ENCODE data around the gene MRPS34. TPM values are rescaled to one million over a fixed set of nuclear protein-coding genes. Genes with fewer than 3 reads are reported as not detected.
"Not testable (repeated sequence)": the region's sequence is repeated elsewhere in the genome, so short reads cannot be mapped to it uniquely, and the experiment has no call there.

Gene MRPS34
- total RNA-seq, 1 experiment from 2014 or later = 324 TPM

DNA sequence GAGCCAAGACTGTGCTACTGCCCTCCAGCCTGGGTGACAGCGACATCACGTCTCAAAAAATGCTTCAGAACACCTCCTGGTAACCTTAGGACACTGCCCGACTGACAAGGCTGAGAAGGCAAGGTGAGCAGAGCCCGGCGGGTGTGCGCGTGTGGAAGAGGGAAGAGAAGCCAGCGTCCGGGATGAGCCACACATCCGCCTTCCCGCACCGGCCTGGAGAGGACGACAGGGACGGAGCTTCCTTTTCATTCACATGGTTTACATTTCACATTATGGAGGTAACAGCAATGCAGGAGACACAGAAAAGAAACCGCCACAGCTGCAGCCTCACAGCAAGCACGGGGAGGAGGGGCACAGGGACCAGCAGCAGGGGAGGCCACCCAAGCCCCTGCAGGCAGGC lies 37.2 kb upstream of the MRPS34 start:
- H3K36me3 ChIP-seq (replicated peaks; ENCODE audit: control insufficient read depth, insufficient read depth, low read length) = no peaks in the 10 kb centered on the region; the same call in none of the 2 replicates
- no peaks in the 10 kb centered on the region for H3K27me3 ChIP-seq (ENCODE audit: control insufficient read depth, insufficient read depth, low read length)
- DNase-seq = no peak
- H3K4me3 ChIP-seq (ENCODE audit: insufficient read depth, low read depth, low read length) = no peak overlapping the region

DNA sequence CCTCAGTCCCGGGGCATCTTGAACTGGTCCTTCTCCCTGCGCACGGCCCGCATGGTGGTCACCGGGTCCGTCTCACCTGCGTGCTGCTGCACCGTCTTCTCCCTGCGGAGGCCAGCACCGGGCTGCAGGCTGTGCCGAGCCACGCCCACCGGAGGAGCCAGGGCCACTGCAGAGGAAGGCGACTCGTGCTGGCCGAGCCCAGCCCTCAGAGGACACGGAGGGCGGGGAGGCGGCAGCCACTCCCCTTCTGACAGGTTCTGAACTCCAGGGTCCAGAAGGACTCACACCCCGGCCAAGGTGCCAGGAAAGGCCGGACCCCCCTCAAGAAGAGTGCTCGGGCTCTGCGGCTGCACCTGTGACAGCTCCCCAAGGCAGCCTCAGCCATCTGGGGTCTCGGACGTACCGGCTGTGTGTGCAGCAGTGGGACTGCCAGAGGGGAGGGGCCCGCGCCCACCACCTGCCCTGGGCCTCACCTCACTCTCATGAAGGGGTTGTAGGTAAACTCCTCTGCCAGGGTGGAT lies 36.4 kb upstream of the MRPS34 start:
- DNase-seq = peak; percentile 92
- Histone ChIP-seq H3K4me3 (ENCODE audit: insufficient read depth, low read depth, low read length) (no peak overlapping the region), H3K27me3 (ENCODE audit: control insufficient read depth, insufficient read depth, low read length) (no peaks in the 10 kb centered on the region), H3K36me3 (replicated peaks; ENCODE audit: control insufficient read depth, insufficient read depth, low read length) (no peaks in the 10 kb centered on the region; the same call in none of the 2 replicates)

DNA sequence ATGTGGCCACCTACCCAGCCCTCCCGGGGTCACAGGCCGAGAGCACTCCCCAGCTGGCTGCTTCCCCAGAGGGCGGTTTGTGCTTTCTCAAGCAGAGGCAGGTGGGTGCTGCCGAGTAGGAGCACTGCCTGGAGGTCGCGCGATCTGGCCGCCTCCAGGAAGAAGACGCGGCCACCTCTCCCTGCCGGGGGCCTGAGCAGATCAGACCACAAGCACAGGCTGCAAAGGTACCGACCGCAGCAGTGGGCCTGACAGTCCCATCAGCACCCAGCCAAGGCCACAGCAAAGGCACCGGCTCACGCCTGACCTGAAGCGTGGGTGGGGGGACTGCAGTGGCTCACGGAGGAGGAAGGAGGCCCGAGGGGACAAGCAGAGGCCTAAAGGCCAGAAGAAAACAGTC lies 35.8 kb upstream of the MRPS34 start:
- no peak for DNase-seq
- Histone ChIP-seq H3K4me3 (ENCODE audit: insufficient read depth, low read depth, low read length) (no peak overlapping the region), H3K27me3 (ENCODE audit: control insufficient read depth, insufficient read depth, low read length) (no peaks in the 10 kb centered on the region), H3K36me3 (replicated peaks; ENCODE audit: control insufficient read depth, insufficient read depth, low read length) (no peaks in the 10 kb centered on the region; the same call in none of the 2 replicates)

DNA sequence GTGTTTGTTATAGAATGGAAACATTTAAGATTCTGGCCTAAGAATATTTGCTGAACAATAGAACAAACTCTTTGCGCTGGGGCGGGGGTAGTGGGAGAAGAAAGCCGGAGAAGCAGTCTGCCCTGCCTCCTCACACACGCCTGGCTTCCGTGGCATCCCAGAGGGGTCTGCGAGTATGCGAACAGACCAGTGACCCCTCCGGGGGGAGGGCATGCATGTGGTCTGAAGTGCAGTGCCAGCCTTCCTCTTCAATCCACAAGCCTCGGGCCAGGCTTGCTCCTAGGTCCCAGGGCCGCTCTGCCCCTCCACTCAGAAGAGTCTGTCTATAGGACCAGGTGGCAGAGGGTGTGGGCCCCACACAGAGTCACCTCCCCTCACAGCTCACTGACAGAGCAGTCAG lies 34.7 kb upstream of the MRPS34 start:
- no peaks in the 10 kb centered on the region for H3K27me3 ChIP-seq (ENCODE audit: control insufficient read depth, insufficient read depth, low read length)
- H3K4me3 ChIP-seq (ENCODE audit: insufficient read depth, low read depth, low read length) = no peak overlapping the region
- DNase-seq = no peak
- no peaks in the 10 kb centered on the region; the same call in none of the 2 replicates for H3K36me3 ChIP-seq (replicated peaks; ENCODE audit: control insufficient read depth, insufficient read depth, low read length)

DNA sequence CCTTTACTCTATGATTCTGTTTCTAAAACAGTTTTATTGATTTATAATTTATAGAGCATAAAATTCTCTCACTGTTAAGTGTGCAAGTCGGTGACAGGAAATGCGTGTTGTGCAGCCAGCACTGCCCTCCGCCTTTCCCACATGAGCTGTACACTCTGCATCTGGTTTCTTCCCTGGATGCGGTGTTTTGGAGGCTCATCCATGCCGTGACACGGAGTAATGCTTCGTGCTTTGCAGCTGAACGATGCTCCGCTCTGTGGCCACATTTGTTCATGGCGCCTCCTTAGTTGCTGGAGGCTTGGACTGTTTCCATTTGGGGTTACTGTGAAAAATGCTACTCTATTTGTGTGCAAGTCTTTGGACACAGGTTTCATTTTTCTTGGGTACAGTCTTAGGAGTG lies 27.8 kb upstream of the MRPS34 start:
- no peak for DNase-seq
- no peak overlapping the region for H3K4me3 ChIP-seq (ENCODE audit: insufficient read depth, low read depth, low read length)
- H3K36me3 ChIP-seq (replicated peaks; ENCODE audit: control insufficient read depth, insufficient read depth, low read length) = no peaks in the 10 kb centered on the region
- no peaks in the 10 kb centered on the region for H3K27me3 ChIP-seq (ENCODE audit: control insufficient read depth, insufficient read depth, low read length)

DNA sequence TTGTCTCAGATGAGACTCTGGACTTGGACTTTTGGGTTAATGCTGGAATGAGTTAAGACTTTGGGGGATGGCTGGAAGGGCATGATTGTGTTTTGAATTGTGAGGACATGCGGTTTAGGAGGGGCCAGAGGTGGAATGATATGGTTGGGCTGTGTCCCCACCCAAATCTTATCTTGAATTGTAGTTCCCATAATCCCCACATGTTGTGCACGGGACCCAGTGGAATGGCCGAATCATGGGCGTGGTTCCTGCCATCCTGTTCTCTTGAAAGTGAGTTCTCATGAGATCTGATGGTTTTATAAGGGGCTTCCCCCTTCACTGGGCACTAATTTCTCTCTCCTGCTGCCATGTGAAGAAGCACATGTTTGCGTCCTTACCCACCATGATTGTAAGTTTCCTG lies 26.3 kb upstream of the MRPS34 start:
- DNase-seq; H3K27me3 ChIP-seq (ENCODE audit: control insufficient read depth, insufficient read depth, low read length); H3K4me3 ChIP-seq (ENCODE audit: insufficient read depth, low read depth, low read length); H3K36me3 ChIP-seq (replicated peaks; ENCODE audit: control insufficient read depth, insufficient read depth, low read length): not testable (repeated sequence)

DNA sequence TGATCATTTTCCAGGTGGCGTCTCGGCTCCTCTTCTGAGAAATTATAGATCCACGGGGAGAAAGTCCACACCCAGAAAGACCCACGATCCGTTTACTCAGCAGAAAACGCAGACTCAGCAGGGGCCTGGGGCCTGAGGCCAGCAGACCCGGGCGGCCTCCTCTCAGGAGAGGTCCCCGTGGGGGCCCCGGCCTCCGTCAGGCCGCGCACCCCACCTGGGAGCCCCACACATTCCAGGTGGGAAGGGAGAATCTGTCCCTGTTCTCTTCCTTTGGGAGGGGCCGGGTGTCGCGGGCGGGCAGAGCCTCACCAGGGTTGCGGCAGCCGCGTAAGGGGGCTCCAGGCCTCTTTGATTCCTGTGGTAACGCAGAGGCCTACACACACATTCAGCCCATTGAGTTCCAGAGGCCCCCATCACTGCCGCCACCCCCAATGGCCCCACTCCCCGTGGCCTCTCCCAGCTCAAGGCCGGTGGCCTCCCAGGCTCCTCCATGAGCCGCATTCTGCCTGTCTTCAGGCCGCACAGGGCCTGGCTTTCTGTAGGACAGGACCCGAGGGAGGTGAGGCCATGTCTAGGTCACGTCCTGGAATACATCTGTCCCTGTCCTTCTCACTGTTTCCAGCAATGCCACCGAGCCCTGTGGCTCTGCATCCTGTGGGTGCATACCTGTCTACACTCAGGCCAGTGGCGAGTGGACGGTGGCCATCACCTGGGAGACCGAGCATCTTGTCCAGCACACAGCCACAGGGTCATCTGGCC lies 22.2 kb upstream of the MRPS34 start:
- H3K27me3 ChIP-seq (ENCODE audit: control insufficient read depth, insufficient read depth, low read length) = no peaks in the 10 kb centered on the region
- no peak overlapping the region for H3K4me3 ChIP-seq (ENCODE audit: insufficient read depth, low read depth, low read length)
- DNase-seq = peak; percentile 56
- no peaks in the 10 kb centered on the region for H3K36me3 ChIP-seq (replicated peaks; ENCODE audit: control insufficient read depth, insufficient read depth, low read length)

DNA sequence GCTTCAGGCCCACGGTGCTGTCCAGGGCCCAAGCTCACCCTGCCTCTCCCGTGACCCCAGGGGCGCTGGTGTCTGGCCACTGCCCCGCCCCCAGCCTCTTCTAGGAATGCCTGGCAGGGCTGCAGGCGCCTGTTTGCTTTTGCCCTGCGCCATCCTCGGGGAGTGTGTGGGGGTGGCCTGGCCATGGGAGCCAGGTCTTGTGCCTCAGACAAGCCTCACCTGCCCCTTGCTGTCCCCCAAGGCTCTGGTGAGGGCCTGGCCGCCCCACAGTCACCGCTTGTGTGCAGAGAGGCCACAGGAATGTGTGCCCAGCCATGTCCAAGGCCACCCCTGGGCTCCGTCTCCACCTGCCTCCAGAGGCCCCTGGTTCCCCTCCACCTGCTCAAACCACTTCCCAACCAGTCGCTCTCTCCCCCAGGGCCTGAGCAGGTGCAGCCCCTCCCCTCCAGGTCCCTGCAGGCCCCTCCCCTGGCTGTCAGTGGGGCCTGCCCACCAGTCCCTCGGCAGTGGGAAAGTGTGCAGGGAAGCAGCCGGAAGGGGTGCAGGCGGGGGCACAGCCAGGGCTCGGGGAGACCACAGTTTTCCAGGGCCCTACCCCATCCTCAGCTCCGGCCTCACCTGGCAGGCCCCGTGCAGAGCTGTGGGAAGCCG lies 21.4 kb upstream of the MRPS34 start:
- no peaks in the 10 kb centered on the region for H3K27me3 ChIP-seq (ENCODE audit: control insufficient read depth, insufficient read depth, low read length)

DNA sequence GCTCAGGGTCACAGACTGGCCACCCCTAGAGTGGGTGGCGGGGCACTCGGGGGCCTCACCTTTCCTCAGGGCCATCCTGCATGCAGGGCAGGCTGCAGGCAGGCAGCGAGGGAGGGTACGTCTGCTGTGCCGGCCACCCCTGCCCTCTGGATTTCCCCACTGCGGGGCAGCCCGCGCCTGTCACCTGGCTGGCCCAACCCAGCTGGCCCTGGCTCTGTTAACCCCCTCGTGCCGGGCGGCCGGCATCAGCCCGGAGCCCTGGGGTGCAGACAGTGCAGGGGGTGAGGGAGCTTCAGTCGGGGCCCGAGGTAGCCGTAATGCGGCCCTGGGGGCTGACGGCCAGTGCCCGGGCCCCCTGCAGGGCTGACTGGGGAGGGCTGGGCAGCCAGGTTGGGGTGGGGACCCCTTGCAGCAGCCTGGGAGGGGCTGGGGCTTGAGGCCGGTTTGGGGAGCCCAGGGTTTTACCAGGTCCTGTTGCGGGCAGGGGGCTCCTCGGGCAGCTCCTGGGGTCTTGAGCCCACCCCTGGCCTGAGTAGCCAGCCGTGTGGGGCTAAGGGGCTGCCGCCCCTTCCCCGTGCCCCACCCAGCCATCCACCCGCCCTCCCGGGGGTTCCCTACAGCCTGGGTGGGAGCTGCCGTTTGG lies 20.8 kb upstream of the MRPS34 start, which contains the start of gene IGFALS:
Gene IGFALS (minus strand): TSS at position 128 of the 643 bp plus-strand sequence. CDS start 53 bp downstream, at position 75.
- H3K27me3 ChIP-seq (ENCODE audit: control insufficient read depth, insufficient read depth, low read length) = no peaks in the 10 kb centered on the region
- DNase-seq = peak; percentile 73
- H3K36me3 ChIP-seq (replicated peaks; ENCODE audit: control insufficient read depth, insufficient read depth, low read length) = no peaks in the 10 kb centered on the region; the same call in 1 of the 2 replicates
- no peak within 1 kb of the TSS for H3K4me3 ChIP-seq (ENCODE audit: insufficient read depth, low read depth, low read length)

More for the DNA sequence above, 21.4 kb upstream of the MRPS34 start:
- peak; percentile 74 for DNase-seq
- Histone ChIP-seq H3K36me3 (replicated peaks; ENCODE audit: control insufficient read depth, insufficient read depth, low read length) (no peaks in the 10 kb centered on the region), H3K4me3 (ENCODE audit: insufficient read depth, low read depth, low read length) (no peak overlapping the region)

- Histone ChIP-seq H3K4me3 (ENCODE audit: insufficient read depth, low read depth, low read length) (no peak overlapping the region), H3K27me3 (ENCODE audit: control insufficient read depth, insufficient read depth, low read length) (no peaks in the 10 kb centered on the region), H3K36me3 (replicated peaks; ENCODE audit: control insufficient read depth, insufficient read depth, low read length) (no peaks in the 10 kb centered on the region; the same call in 1 of the 2 replicates)
- DNase-seq = peak; percentile 58
These were observed 20.1 kb upstream of the MRPS34 start for GRCh38 chr16:1792836-1793577.

GRCh38 chr16:1791943-1792812 lies 19.2 kb upstream of the MRPS34 start:
- Histone ChIP-seq H3K36me3 (replicated peaks; ENCODE audit: control insufficient read depth, insufficient read depth, low read length) (no peaks in the 10 kb centered on the region; the same call in 1 of the 2 replicates), H3K27me3 (ENCODE audit: control insufficient read depth, insufficient read depth, low read length) (no peaks in the 10 kb centered on the region), H3K4me3 (ENCODE audit: insufficient read depth, low read depth, low read length) (no peak overlapping the region)
- peak; percentile 63 for DNase-seq

DNA sequence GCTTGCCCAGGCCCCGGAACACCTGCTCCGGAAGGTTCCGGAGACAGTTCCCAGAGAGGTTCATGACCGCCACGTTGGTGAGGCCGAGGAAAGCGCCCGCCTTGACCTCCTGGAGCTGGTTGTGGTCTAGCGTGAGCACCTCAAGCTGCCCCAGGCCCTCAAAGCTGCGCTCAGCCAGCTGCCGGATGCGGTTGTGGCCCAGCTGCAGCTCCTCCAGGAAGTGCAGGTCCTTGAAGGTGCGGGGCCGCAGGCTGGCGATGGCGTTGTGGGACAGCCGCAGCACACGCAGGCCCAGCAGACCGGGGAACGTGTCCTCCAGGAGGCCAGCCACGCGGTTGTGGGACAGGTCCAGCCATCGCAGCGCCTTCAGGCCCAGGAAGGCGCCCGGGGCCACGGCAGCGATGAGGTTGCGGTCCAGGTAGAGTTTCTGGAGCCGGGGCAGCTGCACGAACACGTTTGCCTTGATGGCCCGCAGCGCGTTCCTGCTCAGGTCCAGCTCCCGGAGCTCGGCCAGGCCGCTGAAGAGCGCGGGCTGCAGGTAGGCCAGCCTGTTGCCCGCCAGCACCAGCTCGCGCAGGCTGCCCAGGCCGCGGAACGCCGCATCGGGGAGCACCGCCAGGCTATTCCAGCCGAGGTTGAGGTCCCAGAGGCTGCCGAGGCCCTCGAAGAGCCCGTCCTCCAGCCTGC lies 18.5 kb upstream of the MRPS34 start:
- H3K4me3 ChIP-seq (ENCODE audit: insufficient read depth, low read depth, low read length) = no peak overlapping the region
- H3K36me3 ChIP-seq (replicated peaks; ENCODE audit: control insufficient read depth, insufficient read depth, low read length) = no peaks in the 10 kb centered on the region; the same call in none of the 2 replicates
- peak; percentile 59 for DNase-seq

More for the DNA sequence above, 18.5 kb upstream of the MRPS34 start:
- no peaks in the 10 kb centered on the region for H3K27me3 ChIP-seq (ENCODE audit: control insufficient read depth, insufficient read depth, low read length)
